GM12878 (cell line): ENCODE data around the gene PHGDH. TPM values are rescaled to one million over a fixed set of nuclear protein-coding genes. Genes with fewer than 3 reads are reported as not detected.

Source experiments
- ATAC-seq: fragments of 200-7000 bp; cut with Tn5 transposase; 3 replicates; pipeline ENCODE4 v1.9.1; 2020; ENCODE audit warnings: mild to moderate bottlenecking, moderate library complexity
- BruUV-seq: library from RNA; stranded (reverse); fragments of 400-500 nt; replicated peaks from 2 replicates; lab custom pipeline; 2021; lab: Mats Ljungman, UMichigan
- CTCF ChIA-PET: fragments of 300-600 bp; sonication (Branson Sonifier 250); formaldehyde crosslinking; extraction: SDS; loops from one replicate; lab custom pipeline; 2021; ENCODE audit warnings: inconsistent platforms; lab: Yijun Ruan, JAX
- POLR2A ChIA-PET: fragments of 350-600 bp; formaldehyde crosslinking; extraction: SDS; loops from one replicate; lab custom pipeline; 2021; ENCODE audit warnings: inconsistent platforms; lab: Charles Lee
- RAD21 ChIA-PET: fragments of 300-600 bp; sonication (Branson Sonifier 250); formaldehyde crosslinking; loops from one replicate; lab custom pipeline; 2023; ENCODE audit warnings: antibody characterized with exemption; ENCODE audit not compliant: unreplicated experiment; lab: Charles Lee
- SMC1A ChIA-PET: fragments of 300-600 bp; sonication (Branson Sonifier 250); formaldehyde crosslinking; loops from one replicate; lab custom pipeline; 2023; ENCODE audit not compliant: unreplicated experiment, uncharacterized antibody; lab: Charles Lee
- DNase-seq: peaks from one replicate; pipeline ENCODE4 v3.0.0-alpha.2; 2011; ENCODE audit warnings: low read depth, low spot score
- FAIRE-seq: peaks from 3 replicates; lab custom pipeline; 2011; peaks lifted over from hg19 to GRCh38; lab: Jason Lieb, UNC
- H2AFZ ChIP-seq: 2 replicates; pipeline ENCODE4 v1.6.0; 2011; ENCODE audit warnings: low read depth, low read length, control low read depth; ENCODE audit not compliant: control insufficient read depth
- H3K27ac ChIP-seq: 2 replicates; pipeline ENCODE4 v1.5.1; 2011; ENCODE audit warnings: control low read depth; ENCODE audit not compliant: control insufficient read depth, insufficient read depth
- H3K27me3 ChIP-seq, 2 experiments: replicated peaks in 1 of 2; 2 replicates each; pipeline versions ENCODE4 v1.6.0 to v1.6.1; 2011; ENCODE audit warnings: low read length in 1 of 2; ENCODE audit not compliant: control insufficient read depth in 2 of 2, insufficient read depth in 2 of 2
- H3K36me3 ChIP-seq, 2 experiments: 2 replicates each; pipeline ENCODE4 v1.5.1; 2011; ENCODE audit warnings: low read length in 1 of 2; ENCODE audit not compliant: control insufficient read depth in 2 of 2, insufficient read depth in 2 of 2
- H3K4me1 ChIP-seq: 2 replicates; pipeline ENCODE4 v1.6.1; 2011; ENCODE audit warnings: mild to moderate bottlenecking, low read length, moderate library complexity, mixed read lengths; ENCODE audit not compliant: control insufficient read depth, insufficient read depth
- H3K4me2 ChIP-seq: 2 replicates; pipeline ENCODE4 v1.6.0; 2011; ENCODE audit warnings: control low read depth; ENCODE audit not compliant: control insufficient read depth, insufficient read depth
- H3K4me3 ChIP-seq: fragments of 200-600 bp; sonication (generic); 2 replicates; pipeline ENCODE4 v1.5.1; 2016
- H3K79me2 ChIP-seq: 2 replicates; pipeline ENCODE4 v1.6.0; 2011; ENCODE audit warnings: low read length; ENCODE audit not compliant: control insufficient read depth, insufficient read depth
- H3K9ac ChIP-seq: 2 replicates; pipeline ENCODE4 v1.8.0; 2011; ENCODE audit warnings: low read length, control low read depth, mixed read lengths; ENCODE audit not compliant: control insufficient read depth, insufficient read depth
- H3K9me3 ChIP-seq: replicated peaks from 3 replicates; pipeline ENCODE4 v1.5.1; 2011; ENCODE audit warnings: mild to moderate bottlenecking, low read length; ENCODE audit not compliant: control insufficient read depth, insufficient read depth
- H4K20me1 ChIP-seq: 2 replicates; pipeline ENCODE4 v1.6.0; 2011; ENCODE audit not compliant: control insufficient read depth, insufficient read depth
- BMI1 ChIP-seq: fragments of 450-650 bp; IDR thresholded peaks from 2 replicates; pipeline ENCODE4 v1.6.1; 2016; ENCODE audit warnings: mild to moderate bottlenecking, moderate library complexity, borderline replicate concordance
- CHD4 ChIP-seq: fragments of 200-600 bp; sonication (generic); IDR thresholded peaks from 2 replicates; pipeline ENCODE4 v1.6.1; 2016; ENCODE audit warnings: mild to moderate bottlenecking
- POLR2A ChIP-seq: IDR thresholded peaks from 2 replicates; pipeline ENCODE4 v1.6.1; 2011; ENCODE audit warnings: low read depth, mild to moderate bottlenecking, low read length
- SMARCA5 ChIP-seq: fragments of 450-650 bp; IDR thresholded peaks from 2 replicates; pipeline ENCODE4 v1.6.1; 2017; ENCODE audit warnings: mild to moderate bottlenecking
- WGBS: methylation state at CpG from one replicate; pipeline ENCODE4 v1.1.6; 2016; ENCODE audit warnings: low lambda C conversion rate; ENCODE audit not compliant: insufficient replicate concordance, insufficient coverage; ENCODE audit errors: missing lambda C conversion rate; 5-methylcytosine and 5-hydroxymethylcytosine counted together
- in situ Hi-C: fragments of 300-500 bp; cut with MboI; formaldehyde crosslinking; loops from 9 replicates; pipeline ENCODE4 v1.14.3; 2018; ENCODE audit warnings: mixed read lengths
- intact Hi-C: fragments of 100-400 bp; cut with micrococcal nuclease; formaldehyde crosslinking; loops from one replicate; pipeline ENCODE4 v1.14.2; 2022; ENCODE audit not compliant: unreplicated experiment
- polyA plus RNA-seq, 11 experiments: library from polyadenylated mRNA; depleted of rRNA in 4 of 11; unstranded in 6 of 11; stranded (reverse) in 5 of 11; fragments of >200 nt; fragmentation: Nextera tagmentation in 4 of 11; fragmentation: Illumina TruSeq in 1 of 11; extraction: Ambion mirVana in 4 of 11; extraction: Trizol in 1 of 11; gene quantifications; 1 replicate in 1 of 11; 2 replicates in 10 of 11; pipeline versions ENCODE4 v1.2.1 to v1.2.3, GENCODE V29; 2011 to 2016; ENCODE audit warnings: inconsistent platforms in 2 of 11, missing spikeins in 2 of 11, low read depth in 1 of 11
- total RNA-seq, 4 experiments: library from RNA; depleted of rRNA in 3 of 4; stranded (reverse); fragments of >200 nt in 3 of 4; fragmentation: Illumina TruSeq in 1 of 4; extraction: Trizol in 1 of 4; gene quantifications; 2 replicates each; pipeline versions ENCODE4 v1.2.1 to v1.2.3, GENCODE V29; 2013 to 2021
- TF ChIP-seq, protein P1 (sequence below): fragments of 450-650 bp; formaldehyde crosslinking; IDR thresholded peaks from 2 replicates; pipeline ENCODE4 v1.4.0; 2022; ENCODE audit warnings: mild to moderate bottlenecking, moderate library complexity

The PHGDH gene
- total and polyA plus RNA-seq, 10 of the 15 experiments (the other 5 are each of a cell fraction or from before 2014, with no cell fraction given) = 3.9 to 47.8 (median 25.9) TPM

GRCh38 chr1:119731060-119731459 lies 19.3 kb downstream of the PHGDH start (continued):
- TF ChIP-seq, protein P1, sequence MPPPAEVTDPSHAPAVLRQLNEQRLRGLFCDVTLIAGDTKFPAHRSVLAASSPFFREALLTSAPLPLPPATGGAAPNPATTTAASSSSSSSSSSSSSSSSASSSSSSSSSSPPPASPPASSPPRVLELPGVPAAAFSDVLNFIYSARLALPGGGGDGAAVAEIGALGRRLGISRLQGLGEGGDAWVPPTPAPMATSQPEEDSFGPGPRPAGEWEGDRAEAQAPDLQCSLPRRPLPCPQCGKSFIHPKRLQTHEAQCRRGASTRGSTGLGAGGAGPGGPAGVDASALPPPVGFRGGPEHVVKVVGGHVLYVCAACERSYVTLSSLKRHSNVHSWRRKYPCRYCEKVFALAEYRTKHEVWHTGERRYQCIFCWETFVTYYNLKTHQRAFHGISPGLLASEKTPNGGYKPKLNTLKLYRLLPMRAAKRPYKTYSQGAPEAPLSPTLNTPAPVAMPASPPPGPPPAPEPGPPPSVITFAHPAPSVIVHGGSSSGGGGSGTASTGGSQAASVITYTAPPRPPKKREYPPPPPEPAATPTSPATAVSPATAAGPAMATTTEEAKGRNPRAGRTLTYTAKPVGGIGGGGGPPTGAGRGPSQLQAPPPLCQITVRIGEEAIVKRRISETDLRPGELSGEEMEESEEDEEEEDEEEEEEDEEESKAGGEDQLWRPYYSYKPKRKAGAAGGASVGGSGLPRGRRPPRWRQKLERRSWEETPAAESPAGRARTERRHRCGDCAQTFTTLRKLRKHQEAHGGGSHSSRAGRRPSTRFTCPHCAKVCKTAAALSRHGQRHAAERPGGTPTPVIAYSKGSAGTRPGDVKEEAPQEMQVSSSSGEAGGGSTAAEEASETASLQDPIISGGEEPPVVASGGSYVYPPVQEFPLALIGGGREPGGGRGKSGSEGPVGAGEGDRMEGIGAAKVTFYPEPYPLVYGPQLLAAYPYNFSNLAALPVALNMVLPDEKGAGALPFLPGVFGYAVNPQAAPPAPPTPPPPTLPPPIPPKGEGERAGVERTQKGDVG = no peak

GRCh38 chr1:119731741-119732430 lies 20.2 kb downstream of the PHGDH start:
- ATAC-seq (no peak), DNase-seq (no peak), FAIRE-seq (no peak)
- H3K27me3 ChIP-seq = no peaks in the 10 kb centered on the region
- H3K79me2 ChIP-seq = no peaks in the 10 kb centered on the region
- in situ Hi-C loops = no loop called here
- POLR2A ChIA-PET = no interaction called here
- 56% methylated on average over 6 of the region's 6 CpGs for WGBS
- RAD21 ChIA-PET = no interaction called here
- no TSS peak for BruUV-seq
- no peak overlapping the region for H3K4me3 ChIP-seq
- SMC1A ChIA-PET = interaction anchor here (0.8 kb wide), 1 partner anchor 14 kb away, joined by 3 read pairs; no protein-coding TSS in a partner anchor
- H3K9me3 ChIP-seq = no peaks in the 10 kb centered on the region
- intact Hi-C loops = no loop called here
- H3K9ac ChIP-seq = no peak overlapping the region
- CTCF ChIA-PET = interaction anchor here (1.3 kb wide), 1 partner anchor 12 kb away, joined by 5 read pairs; no protein-coding TSS in a partner anchor
- no peaks in the 10 kb centered on the region for H3K4me1 ChIP-seq
- H2AFZ ChIP-seq = no peak overlapping the region
- no peak overlapping the region for H3K4me2 ChIP-seq
- TF ChIP-seq CHD4 (no peak), BMI1 (no peak), SMARCA5 (no peak), POLR2A (no peak)
- TF ChIP-seq, all 136 proteins: peak for 0
- Histone ChIP-seq H3K36me3 (peaks cover 0 to 2% of the 10 kb centered on the region in 2 experiments; a peak in 2 of 4 replicates), H4K20me1 (no peaks in the 10 kb centered on the region), H3K27ac (no peak overlapping the region)
